K562 (cell line): ENCODE results near the gene HNRNPK. TPM values are rescaled to one million over a fixed set of nuclear protein-coding genes. Genes with fewer than 3 reads are reported as not detected.

Experiments used
- ARHGAP35 ChIP-seq: fragments of 450-650 bp; IDR thresholded peaks from 2 replicates; pipeline ENCODE4 v1.6.1; 2018; ENCODE audit not compliant: partially characterized antibody
- CBX2 ChIP-seq: fragments of 200-600 bp; sonication (generic); IDR thresholded peaks from one replicate; pipeline ENCODE4 v1.6.1; 2012; ENCODE audit warnings: mild to moderate bottlenecking, low read length, inconsistent platforms; ENCODE audit not compliant: insufficient read depth, poor library complexity, severe bottlenecking
- CHD4 ChIP-seq: fragments of 200-600 bp; sonication (generic); IDR thresholded peaks from 3 replicates; pipeline ENCODE4 v1.6.1; 2012; ENCODE audit warnings: low read depth, mild to moderate bottlenecking, mixed read lengths, low read length, inconsistent platforms; ENCODE audit not compliant: insufficient read depth, insufficient replicate concordance, poor library complexity, severe bottlenecking
- DDX20 ChIP-seq: fragments of 450-650 bp; IDR thresholded peaks from 2 replicates; pipeline ENCODE4 v1.6.1; 2016; ENCODE audit warnings: missing genetic modification characterization, low read depth, mild to moderate bottlenecking, missing compliant biosample characterization, moderate library complexity
- FOXA1 ChIP-seq: fragments of 450-650 bp; IDR thresholded peaks from 2 replicates; pipeline ENCODE4 v1.6.1; 2016; ENCODE audit warnings: mild to moderate bottlenecking, borderline replicate concordance
- GABPB2 ChIP-seq: fragments of 250-450 bp; sonication (Bioruptor Pico); conservative IDR thresholded peaks from 2 replicates; pipeline ENCODE4 v1.5.1; 2021; ENCODE audit warnings: mild to moderate bottlenecking
- HINFP ChIP-seq: fragments of 450-650 bp; conservative IDR thresholded peaks from 2 replicates; pipeline ENCODE4 v1.6.1; 2016; ENCODE audit warnings: missing genetic modification characterization, low read depth, mild to moderate bottlenecking, control low read depth, missing compliant biosample characterization
- HMG20A ChIP-seq: fragments of 450-650 bp; formaldehyde crosslinking; conservative IDR thresholded peaks from 2 replicates; pipeline ENCODE4 v1.4.0; 2020; ENCODE audit warnings: mild to moderate bottlenecking, mixed read lengths
- HSF4 ChIP-seq: fragments of 250-450 bp; sonication (Bioruptor Pico); IDR thresholded peaks from 2 replicates; pipeline ENCODE4 v2.1.2; 2022; ENCODE audit warnings: mild to moderate bottlenecking, moderate library complexity, borderline replicate concordance
- ILK ChIP-seq: fragments of 450-650 bp; IDR thresholded peaks from 2 replicates; pipeline ENCODE4 v1.6.1; 2016; ENCODE audit warnings: missing genetic modification characterization, low read depth, mild to moderate bottlenecking, missing compliant biosample characterization, moderate library complexity, borderline replicate concordance
- MTF1 ChIP-seq: fragments of 250-450 bp; sonication (Bioruptor Pico); IDR thresholded peaks from 2 replicates; pipeline ENCODE4 v1.9.0; 2021; ENCODE audit warnings: moderate library complexity, mild to moderate bottlenecking, inconsistent platforms, borderline replicate concordance
- NFXL1 ChIP-seq: fragments of 450-650 bp; formaldehyde crosslinking; IDR thresholded peaks from 2 replicates; pipeline ENCODE4 v1.4.0; 2021; ENCODE audit warnings: mild to moderate bottlenecking
- PHF21A ChIP-seq: fragments of 450-650 bp; IDR thresholded peaks from 2 replicates; pipeline ENCODE4 v1.6.1; 2017; ENCODE audit warnings: low read depth, borderline replicate concordance
- PHTF2 ChIP-seq: fragments of 250-450 bp; sonication (Bioruptor Pico); IDR thresholded peaks from 2 replicates; pipeline ENCODE4 v1.5.0; 2021; ENCODE audit warnings: mild to moderate bottlenecking
- PTBP1 ChIP-seq: fragments of 200-400 bp; formaldehyde crosslinking; IDR thresholded peaks from 2 replicates; pipeline ENCODE4 v1.6.1; 2017; ENCODE audit warnings: low read depth, low read length
- SIX5 ChIP-seq, 2 experiments: IDR thresholded peaks; 2 replicates each; pipeline ENCODE4 v1.6.1; 2011; ENCODE audit warnings: low read length in 2 of 2, borderline replicate concordance in 1 of 2, low read depth in 1 of 2, mild to moderate bottlenecking in 1 of 2, moderate library complexity in 1 of 2; ENCODE audit not compliant: insufficient read depth in 1 of 2
- THRB ChIP-seq: fragments of 450-650 bp; formaldehyde crosslinking; conservative IDR thresholded peaks from 2 replicates; pipeline ENCODE4 v1.4.0; 2022; ENCODE audit warnings: mild to moderate bottlenecking, missing genetic modification characterization
- ZBTB2 ChIP-seq: fragments of 450-650 bp; IDR thresholded peaks from 2 replicates; pipeline ENCODE4 v1.6.1; 2016; ENCODE audit warnings: antibody characterized with exemption
- ZKSCAN8 ChIP-seq: fragments of 200-800 bp; sonication (Bioruptor generic); IDR thresholded peaks from 2 replicates; pipeline ENCODE4 v1.6.1; 2016; ENCODE audit warnings: missing genetic modification characterization, missing compliant biosample characterization
- ZNF395 ChIP-seq: fragments of 200-800 bp; sonication (Bioruptor generic); IDR thresholded peaks from 2 replicates; pipeline ENCODE4 v1.6.1; 2017; ENCODE audit warnings: missing genetic modification characterization, missing compliant biosample characterization
- ZNF586 ChIP-seq: fragments of 450-650 bp; formaldehyde crosslinking; conservative IDR thresholded peaks from 2 replicates; pipeline ENCODE4 v1.4.0; 2020; ENCODE audit warnings: mild to moderate bottlenecking, moderate library complexity
- polyA plus RNA-seq, 8 experiments: library from polyadenylated mRNA; depleted of rRNA in 4 of 8; stranded (reverse) in 5 of 8; unstranded in 3 of 8; fragments of >200 nt; fragmentation: Nextera tagmentation in 2 of 8; fragmentation: Illumina TruSeq in 1 of 8; extraction: Ambion mirVana in 2 of 8; extraction: Trizol in 1 of 8; gene quantifications; 2 replicates each; pipeline versions ENCODE4 v1.2.1 to v1.2.3, GENCODE V29; 2011 to 2014; ENCODE audit warnings: inconsistent platforms in 1 of 8, missing spikeins in 1 of 8
- total RNA-seq, 7 experiments: library from RNA; depleted of rRNA in 6 of 7; stranded (reverse); fragments of >200 nt in 6 of 7; fragmentation: Illumina TruSeq in 2 of 7; extraction: Trizol in 2 of 7; gene quantifications; 2 replicates each; pipeline versions ENCODE4 v1.2.1 to v1.2.3, GENCODE V29; 2011 to 2021; ENCODE audit warnings: low replicate concordance in 1 of 7

The HNRNPK gene
- total and polyA plus RNA-seq, 9 of the 15 experiments (the other 6 are each of a cell fraction or from before 2014, with no cell fraction given) = 224 to 883 (median 618) TPM

- TF ChIP-seq HSF4 (CRISPR knock-in tag) (no peak), FOXA1 (no peak), GABPB2 (CRISPR knock-in tag) (no peak), NFXL1 (no peak), ZNF395 (CRISPR knock-in tag) (no peak), PHTF2 (no peak), ZBTB2 (no peak), HMG20A (CRISPR knock-in tag) (no peak), CHD4 (no peak), PHF21A (peak; percentile 7; the same call in 1 of the 2 replicates), ARHGAP35 (no peak), ILK (no peak), ZKSCAN8 (no peak), SIX5 (IDR thresholded peaks at IDR 0.05; ENCODE audit: borderline replicate concordance in 1 of 2, insufficient read depth in 1 of 2, low read depth in 1 of 2, low read length in 2 of 2) (no peak), THRB (CRISPR knock-in tag) (no peak), ZNF586 (CRISPR knock-in tag) (no peak), DDX20 (tag) (no peak), HINFP (no peak), CBX2 (no peak), MTF1 (CRISPR knock-in tag) (no peak), PTBP1 (no peak)
Measured at GRCh38 chr9:83920927-83921707, 58.9 kb downstream of the HNRNPK start, which contains the start of gene KIF27 (continued).
